ENCODE measurements around the gene KIF1A.

KIF1A gene

DNA sequence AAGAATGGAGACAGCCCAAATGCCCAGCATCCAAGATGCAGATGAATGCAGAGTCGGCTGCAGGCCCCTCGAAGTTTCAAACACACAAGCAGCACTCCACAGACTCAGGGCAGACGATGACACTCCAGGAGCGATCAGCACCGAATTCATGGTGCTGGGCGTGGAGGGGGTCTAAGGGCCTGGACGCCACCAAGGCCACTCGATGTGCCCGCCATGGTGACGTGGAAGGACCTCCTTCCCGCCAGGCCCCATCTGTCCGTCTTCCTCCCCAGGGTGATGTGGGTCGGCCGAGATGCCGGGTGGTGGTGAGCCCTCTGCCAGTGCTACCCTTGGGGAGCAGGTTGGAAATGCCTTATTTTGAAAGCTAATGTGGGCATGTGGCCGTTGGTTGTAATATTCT, 9.4 kb downstream of the KIF1A start:
- H3K36me3 Mint-ChIP-seq (ENCODE audit: low read depth) = no peaks in the 10 kb centered on the region
- intact Hi-C loops (cut with micrococcal nuclease) = no loop called here
- H3K27ac Mint-ChIP-seq = no peak overlapping the region
- no peak overlapping the region for H3K4me3 Mint-ChIP-seq
- H3K27me3 Mint-ChIP-seq = peaks cover 19% of the 10 kb centered on the region
- peaks cover 35% of the 10 kb centered on the region for H3K9me3 Mint-ChIP-seq
- no peaks in the 10 kb centered on the region for H3K4me1 Mint-ChIP-seq (ENCODE audit: low read depth)

DNA sequence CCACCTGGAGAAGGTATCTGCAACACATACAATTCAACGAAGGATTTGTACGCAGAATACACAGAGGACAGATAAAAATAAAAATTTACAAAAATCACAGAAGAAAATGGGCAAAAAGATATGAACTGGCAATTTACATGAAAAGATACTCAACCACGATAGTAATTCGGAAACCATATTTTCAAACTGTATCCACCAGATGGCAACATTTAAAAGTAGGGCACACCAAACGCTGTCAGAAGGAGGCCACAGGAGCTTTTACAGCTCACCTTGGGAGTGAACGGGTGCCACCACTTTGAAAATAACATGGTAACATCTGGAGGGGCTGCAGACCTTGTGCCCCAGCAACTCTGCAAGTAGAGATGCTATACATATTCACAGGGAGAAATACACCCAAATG, 9.8 kb downstream of the KIF1A start:
- Mint-ChIP-seq H3K27ac (no peak overlapping the region), H3K4me3 (no peak overlapping the region)
- intact Hi-C loops (cut with micrococcal nuclease) = no loop called here

DNA sequence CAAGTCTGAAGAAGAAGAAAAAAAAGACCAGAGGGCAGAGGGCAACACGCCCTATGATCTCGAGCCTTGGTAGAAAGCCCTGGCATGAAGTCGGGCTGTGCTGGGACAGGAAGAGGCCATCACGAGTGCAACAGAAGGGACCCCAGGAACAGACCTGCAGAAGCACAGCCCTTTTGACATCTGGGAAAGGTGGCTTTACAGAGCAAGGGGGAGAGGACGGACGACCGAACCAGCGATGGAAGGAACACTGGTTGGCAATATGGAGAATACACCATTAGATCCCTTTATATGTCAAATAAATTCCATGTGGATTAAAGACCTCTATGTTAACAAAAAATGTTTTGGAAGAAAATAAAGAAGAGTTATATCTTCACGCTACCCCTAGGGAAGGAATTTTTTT, 10.7 kb downstream of the KIF1A start:
- Mint-ChIP-seq H3K9me3 (peaks cover 32% of the 10 kb centered on the region), H3K27me3 (peaks cover 18% of the 10 kb centered on the region), H3K4me3 (no peak overlapping the region), H3K4me1 (ENCODE audit: low read depth) (peaks cover 6% of the 10 kb centered on the region), H3K27ac (no peak overlapping the region), H3K36me3 (ENCODE audit: low read depth) (no peaks in the 10 kb centered on the region)
- intact Hi-C loops (cut with micrococcal nuclease) = no loop called here

More for the DNA sequence above, 9.8 kb downstream of the KIF1A start:
- H3K36me3 Mint-ChIP-seq (ENCODE audit: low read depth) = no peaks in the 10 kb centered on the region
- no peaks in the 10 kb centered on the region for H3K4me1 Mint-ChIP-seq (ENCODE audit: low read depth)
- peaks cover 18% of the 10 kb centered on the region for H3K27me3 Mint-ChIP-seq
- H3K9me3 Mint-ChIP-seq = peaks cover 35% of the 10 kb centered on the region

DNA sequence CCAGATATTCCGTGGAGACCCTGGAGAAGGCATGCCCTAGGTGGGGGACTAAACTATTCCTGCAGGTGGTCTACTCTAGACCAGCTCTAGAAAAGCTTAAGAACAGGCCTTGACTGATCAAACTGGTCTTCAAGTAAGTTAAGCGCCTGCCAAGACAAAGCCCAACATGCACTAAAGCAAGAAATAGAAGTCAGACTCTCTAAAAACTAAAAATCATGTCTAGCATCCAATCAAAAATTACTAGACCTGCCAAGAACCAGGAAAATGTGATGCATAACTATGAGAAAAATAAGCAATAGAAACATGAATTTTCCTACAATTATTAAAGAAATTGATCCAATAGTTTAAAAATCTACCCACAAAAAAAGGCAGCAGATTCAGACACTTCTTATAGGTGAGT, 13.6 kb downstream of the KIF1A start:
- intact Hi-C loops (cut with micrococcal nuclease) = no loop called here
- Mint-ChIP-seq H3K4me3 (no peak overlapping the region), H3K36me3 (ENCODE audit: low read depth) (no peaks in the 10 kb centered on the region), H3K9me3 (peaks cover 3% of the 10 kb centered on the region), H3K27me3 (peaks cover 29% of the 10 kb centered on the region), H3K4me1 (ENCODE audit: low read depth) (peaks cover 8% of the 10 kb centered on the region), H3K27ac (no peak overlapping the region)

DNA sequence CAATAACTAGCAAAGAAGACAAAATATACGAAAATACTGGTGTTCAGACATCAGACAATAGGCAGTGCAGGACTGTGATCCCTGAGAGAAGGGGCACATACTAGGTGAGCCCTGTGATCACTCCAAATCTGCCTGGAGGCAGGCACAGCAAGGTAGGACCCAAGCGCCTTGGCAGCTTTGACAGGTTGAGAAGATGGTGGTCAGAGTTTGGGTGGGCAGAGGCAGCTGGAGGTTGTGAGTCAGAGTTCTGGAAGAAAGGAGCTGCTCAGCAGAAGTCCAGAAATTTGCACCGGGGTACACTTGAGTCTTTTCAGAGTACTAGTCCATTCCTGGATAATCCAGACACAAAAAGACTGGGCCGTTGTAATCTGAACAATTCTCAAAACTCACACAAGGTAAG, 14.0 kb downstream of the KIF1A start:
- intact Hi-C loops (cut with micrococcal nuclease) = no loop called here
- Mint-ChIP-seq H3K36me3 (ENCODE audit: low read depth) (no peaks in the 10 kb centered on the region), H3K9me3 (no peaks in the 10 kb centered on the region), H3K27me3 (peaks cover 32% of the 10 kb centered on the region), H3K27ac (no peak overlapping the region), H3K4me3 (no peak overlapping the region), H3K4me1 (ENCODE audit: low read depth) (peaks cover 8% of the 10 kb centered on the region)

DNA sequence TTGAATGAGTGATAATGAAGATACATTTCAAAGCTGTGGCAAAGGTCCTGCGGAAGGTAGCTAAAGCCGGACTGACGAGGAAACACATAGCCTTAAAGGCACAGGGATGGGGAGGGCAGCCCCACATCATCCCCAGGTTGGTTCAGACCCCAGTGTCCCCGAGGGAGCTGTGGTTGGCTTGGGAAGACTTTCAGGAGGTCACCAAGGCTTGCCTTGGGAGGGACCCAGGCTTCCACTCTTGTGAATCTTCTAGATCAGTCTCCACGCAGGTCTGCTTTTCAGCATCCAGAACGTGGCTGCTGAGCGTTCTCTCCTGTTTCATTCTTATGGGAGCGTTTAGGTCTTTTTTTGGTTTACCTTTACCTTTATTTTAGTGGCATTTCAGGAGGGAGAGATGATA, 16.8 kb downstream of the KIF1A start:
- Mint-ChIP-seq H3K4me3 (no peak overlapping the region), H3K4me1 (ENCODE audit: low read depth) (peaks cover 8% of the 10 kb centered on the region), H3K36me3 (ENCODE audit: low read depth) (no peaks in the 10 kb centered on the region), H3K9me3 (no peaks in the 10 kb centered on the region), H3K27me3 (peaks cover 38% of the 10 kb centered on the region), H3K27ac (no peak overlapping the region)
- intact Hi-C loops (cut with micrococcal nuclease) = no loop called here

DNA sequence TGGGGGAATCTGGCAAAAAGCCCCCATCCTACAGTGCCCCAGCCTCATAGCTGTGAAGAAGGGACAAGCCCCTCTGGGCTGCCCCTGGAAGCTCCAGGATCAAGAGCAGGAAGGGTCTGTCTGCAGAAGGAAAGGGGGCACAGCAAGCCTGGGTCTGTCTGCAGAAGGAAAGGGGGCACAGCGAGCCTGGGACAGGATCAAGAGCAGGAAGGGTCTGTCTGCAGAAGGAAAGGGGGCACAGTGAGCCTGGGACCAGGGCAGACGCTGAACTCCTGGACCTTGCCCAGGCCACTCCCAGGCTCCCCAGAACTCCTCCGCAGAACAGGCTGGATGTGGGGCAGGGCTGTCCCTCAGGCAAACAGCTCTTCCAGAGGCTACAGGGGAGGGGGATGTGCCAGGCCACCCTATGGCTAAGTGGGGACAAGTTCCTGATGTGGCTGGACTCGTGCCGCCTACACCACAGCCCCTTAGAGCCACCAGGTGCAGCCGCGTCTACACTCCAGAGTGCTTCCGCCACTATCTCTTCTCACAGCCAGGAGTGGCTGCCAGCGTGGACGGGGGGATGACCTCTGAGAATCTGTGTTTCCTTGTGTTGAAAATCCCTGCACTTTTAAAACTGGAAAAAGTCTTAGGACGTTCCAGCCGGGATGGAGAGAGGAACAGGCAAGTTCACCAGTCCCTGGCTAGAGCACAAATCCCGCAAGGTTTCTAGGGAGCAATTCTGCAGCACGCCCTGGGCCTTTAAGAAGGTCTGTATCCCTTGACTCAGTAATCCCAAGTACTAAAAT, 20.8 kb downstream of the KIF1A start:
- Mint-ChIP-seq H3K27me3 (peaks cover 29% of the 10 kb centered on the region), H3K4me1 (ENCODE audit: low read depth) (peaks cover 2% of the 10 kb centered on the region), H3K9me3 (no peaks in the 10 kb centered on the region), H3K36me3 (ENCODE audit: low read depth) (no peaks in the 10 kb centered on the region), H3K4me3 (no peak overlapping the region), H3K27ac (no peak overlapping the region)
- intact Hi-C loops (cut with micrococcal nuclease) = no loop called here

DNA sequence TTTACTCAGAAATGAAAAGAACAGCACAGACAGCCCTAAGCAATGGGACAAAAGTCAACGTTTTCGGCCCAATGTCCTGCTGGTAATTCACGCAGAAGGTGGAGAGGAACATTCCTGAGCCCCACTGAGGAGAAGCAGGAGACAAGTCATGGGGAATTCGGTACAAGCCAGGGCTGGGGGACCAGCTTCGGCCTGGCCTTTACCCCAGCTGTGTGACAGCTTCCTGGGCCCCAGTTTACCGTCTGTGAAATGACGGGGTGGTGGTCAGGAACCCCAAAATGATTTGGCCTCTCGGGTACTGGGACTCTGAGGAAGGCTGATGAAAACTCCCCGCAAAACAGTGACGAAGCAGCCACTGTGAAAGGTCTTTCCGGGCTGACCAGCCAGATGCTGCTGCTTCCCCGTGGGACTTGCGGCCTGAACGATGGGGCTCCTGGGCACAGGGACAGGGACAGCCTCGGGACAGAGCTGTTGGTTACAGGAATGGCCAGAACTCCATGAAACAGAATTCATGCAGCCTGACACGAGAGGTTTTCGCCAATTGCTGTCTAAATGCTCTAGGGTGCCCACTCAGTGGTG, 21.6 kb downstream of the KIF1A start:
- Mint-ChIP-seq H3K4me1 (ENCODE audit: low read depth) (no peaks in the 10 kb centered on the region), H3K4me3 (no peak overlapping the region), H3K36me3 (ENCODE audit: low read depth) (no peaks in the 10 kb centered on the region), H3K27me3 (peaks cover 29% of the 10 kb centered on the region), H3K27ac (no peak overlapping the region), H3K9me3 (no peaks in the 10 kb centered on the region)
- intact Hi-C loops (cut with micrococcal nuclease) = no loop called here

DNA sequence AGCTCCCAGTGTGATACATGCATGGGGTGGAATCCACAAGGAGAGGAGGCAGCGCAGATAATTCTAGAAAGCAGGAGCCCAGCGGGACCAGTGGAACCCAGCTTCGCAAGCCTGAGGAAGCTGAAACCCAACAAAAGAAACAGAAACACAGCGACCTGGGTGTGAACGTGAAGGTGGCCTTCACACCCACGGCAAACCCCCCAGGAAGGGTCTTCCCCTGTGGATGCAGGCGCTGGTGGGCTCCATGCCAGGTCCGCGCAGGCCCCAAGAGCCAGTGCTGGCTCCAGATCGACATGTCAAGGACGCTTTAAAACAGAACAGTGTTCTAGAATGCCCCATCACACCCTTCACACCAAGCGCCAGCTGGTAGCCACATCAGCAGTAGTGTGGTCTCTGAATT, 22.1 kb downstream of the KIF1A start:
- Mint-ChIP-seq H3K27me3 (peaks cover 25% of the 10 kb centered on the region), H3K4me1 (ENCODE audit: low read depth) (no peaks in the 10 kb centered on the region), H3K36me3 (ENCODE audit: low read depth) (no peaks in the 10 kb centered on the region), H3K27ac (no peak overlapping the region), H3K4me3 (no peak overlapping the region), H3K9me3 (no peaks in the 10 kb centered on the region)
- intact Hi-C loops (cut with micrococcal nuclease) = no loop called here

DNA sequence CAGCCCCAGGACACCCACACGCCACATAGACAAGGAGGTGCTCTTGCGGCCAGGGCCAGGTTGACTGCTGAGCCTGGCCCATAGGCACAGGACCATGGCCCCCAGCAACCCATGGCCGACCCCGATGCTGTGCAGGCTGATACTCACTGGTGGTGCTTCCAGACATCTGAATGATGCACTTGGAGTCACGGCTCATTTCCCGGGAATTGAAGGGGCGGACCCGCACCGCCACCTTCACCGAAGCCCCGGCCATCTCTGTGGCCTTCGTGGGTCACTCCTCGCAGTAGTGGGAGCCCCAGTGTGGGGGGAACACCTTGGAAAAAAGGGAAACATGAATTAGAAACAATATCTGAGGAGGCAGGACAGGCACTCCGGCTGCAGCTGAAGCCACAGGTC, 22.5 kb downstream of the KIF1A start:
- H3K4me1 Mint-ChIP-seq (ENCODE audit: low read depth) = no peaks in the 10 kb centered on the region
- H3K9me3 Mint-ChIP-seq = no peaks in the 10 kb centered on the region
- intact Hi-C loops (cut with micrococcal nuclease) = no loop called here
- H3K36me3 Mint-ChIP-seq (ENCODE audit: low read depth) = no peaks in the 10 kb centered on the region
- no peak overlapping the region for H3K4me3 Mint-ChIP-seq
- peaks cover 21% of the 10 kb centered on the region for H3K27me3 Mint-ChIP-seq
- no peak overlapping the region for H3K27ac Mint-ChIP-seq

DNA sequence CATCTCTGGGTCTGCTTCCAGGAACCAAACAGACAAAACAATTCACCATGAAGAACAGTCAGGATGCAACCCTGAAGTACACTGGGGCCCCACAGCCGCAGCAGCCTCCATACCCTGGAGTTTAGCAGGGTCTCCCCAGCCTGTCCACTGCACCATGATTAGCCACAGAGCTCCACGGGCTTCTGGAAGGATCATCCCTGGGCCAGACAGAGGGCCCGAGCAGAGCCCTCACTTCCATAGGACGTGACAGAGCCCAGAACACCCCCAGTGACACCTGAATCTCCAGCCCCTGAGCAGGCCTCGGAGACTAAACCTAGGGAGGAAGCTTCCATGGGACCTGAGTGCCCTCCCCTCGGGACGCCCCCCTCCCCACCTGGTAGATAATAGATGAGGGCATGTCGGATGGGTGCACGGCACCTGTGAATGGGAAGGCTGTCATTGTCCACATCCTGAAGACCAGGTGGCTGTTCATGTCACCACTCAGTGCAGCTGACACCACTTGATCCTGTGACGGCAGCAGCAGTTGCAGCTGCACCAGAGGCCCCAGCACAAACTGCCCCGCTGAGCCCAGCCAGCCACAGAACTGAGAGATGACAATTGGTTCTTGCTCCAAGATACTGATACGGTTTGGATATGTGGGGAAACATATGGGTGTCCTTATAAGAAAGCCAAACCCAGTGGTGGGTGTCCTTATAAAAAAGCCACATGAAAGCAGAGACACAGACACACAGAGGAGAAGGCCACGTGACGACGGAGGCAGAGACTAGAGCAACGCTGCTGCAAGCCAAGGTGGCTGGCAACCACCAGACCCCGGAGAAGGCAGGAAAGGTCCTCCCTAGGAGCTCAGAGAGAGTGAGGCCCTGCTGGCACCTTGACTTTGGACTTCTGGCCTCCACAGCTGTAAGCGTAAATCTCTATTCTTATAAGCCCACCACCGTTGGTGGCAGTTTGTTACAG, 23.2 kb downstream of the KIF1A start:
- Mint-ChIP-seq H3K4me1 (ENCODE audit: low read depth) (no peaks in the 10 kb centered on the region), H3K36me3 (ENCODE audit: low read depth) (no peaks in the 10 kb centered on the region), H3K9me3 (no peaks in the 10 kb centered on the region), H3K27me3 (peaks cover 20% of the 10 kb centered on the region), H3K27ac (no peak overlapping the region), H3K4me3 (no peak overlapping the region)
- intact Hi-C loops (cut with micrococcal nuclease) = no loop called here

DNA sequence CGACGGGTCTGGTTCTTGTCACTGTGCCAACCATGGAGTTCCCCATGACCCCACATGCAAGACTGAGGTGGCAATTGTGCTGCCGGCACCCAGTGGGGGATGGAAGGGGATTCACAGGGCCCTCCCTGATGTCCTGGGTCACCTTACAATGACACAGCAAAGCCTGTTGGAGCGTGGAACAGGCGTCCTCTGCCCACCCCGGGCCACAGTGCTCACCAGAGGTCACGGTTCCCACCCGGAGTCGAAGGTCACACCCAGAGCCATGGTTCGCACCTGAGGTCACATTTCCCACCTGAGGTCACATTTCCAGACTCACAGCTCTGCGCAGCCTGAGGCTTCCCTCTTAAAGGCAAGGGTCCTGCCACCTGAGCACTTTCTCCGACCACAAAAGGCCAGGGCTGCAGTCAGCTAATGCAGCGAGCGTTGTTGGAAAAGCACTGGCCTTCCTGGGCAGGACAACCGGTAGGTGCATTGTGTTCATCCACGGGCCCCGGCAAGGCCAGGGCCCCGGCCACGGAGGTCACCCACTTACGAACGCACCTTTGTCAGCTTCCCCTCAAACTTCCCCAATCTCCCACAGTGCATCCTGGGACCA, 24.0 kb downstream of the KIF1A start:
- Mint-ChIP-seq H3K9me3 (no peaks in the 10 kb centered on the region), H3K27me3 (peaks cover 14% of the 10 kb centered on the region), H3K36me3 (ENCODE audit: low read depth) (no peaks in the 10 kb centered on the region), H3K4me3 (no peak overlapping the region), H3K27ac (no peak overlapping the region), H3K4me1 (ENCODE audit: low read depth) (no peaks in the 10 kb centered on the region)
- intact Hi-C loops (cut with micrococcal nuclease) = no loop called here

DNA sequence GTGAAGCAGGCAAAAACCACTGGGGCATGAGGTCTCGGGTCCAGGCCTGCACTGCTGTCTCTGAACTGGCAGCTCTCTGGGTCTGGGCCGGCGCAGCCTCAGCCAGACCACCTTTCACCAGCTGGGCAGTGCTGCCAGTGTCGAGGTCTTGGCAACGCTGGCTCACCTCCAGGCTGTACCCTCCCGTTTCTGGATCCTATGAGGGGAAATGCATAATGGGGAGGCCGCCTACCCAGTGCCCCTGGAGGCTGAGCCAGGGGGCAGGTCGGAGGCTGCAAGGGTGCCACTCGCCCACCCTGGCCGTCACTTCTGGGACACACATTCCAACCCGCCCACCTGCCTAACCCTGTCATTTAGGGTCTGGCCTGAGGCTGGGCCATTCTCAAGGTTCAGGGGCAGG, 24.6 kb downstream of the KIF1A start:
- H3K9me3 Mint-ChIP-seq = no peaks in the 10 kb centered on the region
- no peak overlapping the region for H3K4me3 Mint-ChIP-seq
- no peaks in the 10 kb centered on the region for H3K36me3 Mint-ChIP-seq (ENCODE audit: low read depth)
- peaks cover 8% of the 10 kb centered on the region for H3K27me3 Mint-ChIP-seq
- H3K27ac Mint-ChIP-seq = no peak overlapping the region
- H3K4me1 Mint-ChIP-seq (ENCODE audit: low read depth) = no peaks in the 10 kb centered on the region
- intact Hi-C loops (cut with micrococcal nuclease) = no loop called here
